Activated T-helper 2 cell treated with anti-CD3 and anti-CD28 coated beads, Interferon-gamma antibody, Interleukin-2, Interleukin-4, amounts not matched to agents 10 μg/mL and 5 μg/mL and 100 μg/mL, durations not matched to agents 14 hours and 24 hours and 36 hours (primary cell): ENCODE measurements around the gene BMI1. TPM values are rescaled to one million over a fixed set of nuclear protein-coding genes. Genes with fewer than 3 reads are reported as not detected.
"Not testable (repeated sequence)": the region's sequence is repeated elsewhere in the genome, so short reads cannot be mapped to it uniquely, and the experiment has no call there.

ENCODE experiments used
- DNase-seq: peaks from one replicate; pipeline ENCODE4 v3.0.0; 2021; ENCODE audit warnings: low spot score
- H3K27ac Mint-ChIP-seq: one replicate; pipeline ENCODE4 v1.8.0; 2021; ENCODE audit warnings: mixed read lengths
- H3K27me3 Mint-ChIP-seq: one replicate; pipeline ENCODE4 v1.8.0; 2021; ENCODE audit warnings: low read depth, mixed read lengths
- H3K36me3 Mint-ChIP-seq: one replicate; pipeline ENCODE4 v1.8.0; 2021; ENCODE audit warnings: low read depth, mixed read lengths
- H3K4me1 Mint-ChIP-seq: one replicate; pipeline ENCODE4 v1.8.0; 2021; ENCODE audit warnings: low read depth, mixed read lengths
- H3K4me3 Mint-ChIP-seq: one replicate; pipeline ENCODE4 v1.8.0; 2021; ENCODE audit warnings: low read depth, mild to moderate bottlenecking, moderate library complexity, mixed read lengths
- H3K9me3 Mint-ChIP-seq: one replicate; pipeline ENCODE4 v1.8.0; 2021; ENCODE audit warnings: mixed read lengths
- intact Hi-C: fragments of 100-400 bp; cut with micrococcal nuclease; formaldehyde crosslinking; loops from one replicate; pipeline ENCODE4 v1.15.1; 2023
- total RNA-seq: library from RNA; stranded (reverse); gene quantifications from 2 replicates; pipeline ENCODE4 v1.2.3, GENCODE V29; 2022

BMI1 gene
- 64.2 and 69.0 TPM in 2 replicates for total RNA-seq

- Mint-ChIP-seq H3K9me3 (no peaks in the 10 kb centered on the region), H3K27me3 (peaks cover 28% of the 10 kb centered on the region), H3K36me3 (peaks cover 55% of the 10 kb centered on the region), H3K4me3 (peak within 1 kb of the TSS; percentile 85), H3K4me1 (peaks cover 56% of the 10 kb centered on the region), H3K27ac (peak within 1 kb of the TSS; percentile 92)
- peak; percentile 45 for DNase-seq
- intact Hi-C loops: loop anchor here (1.0 to 5.0 kb wide), 4 partner anchors 91 to 392 kb away; partner anchors contain the start of genes DNAJC1 and PIP4K2A
These were observed at the start of gene BMI1 for GRCh38 chr10:22320591-22321155. BMI1 (plus strand) TSS chr10:22321099; CDS start chr10:22326450, 5,351 bp downstream.

DNA sequence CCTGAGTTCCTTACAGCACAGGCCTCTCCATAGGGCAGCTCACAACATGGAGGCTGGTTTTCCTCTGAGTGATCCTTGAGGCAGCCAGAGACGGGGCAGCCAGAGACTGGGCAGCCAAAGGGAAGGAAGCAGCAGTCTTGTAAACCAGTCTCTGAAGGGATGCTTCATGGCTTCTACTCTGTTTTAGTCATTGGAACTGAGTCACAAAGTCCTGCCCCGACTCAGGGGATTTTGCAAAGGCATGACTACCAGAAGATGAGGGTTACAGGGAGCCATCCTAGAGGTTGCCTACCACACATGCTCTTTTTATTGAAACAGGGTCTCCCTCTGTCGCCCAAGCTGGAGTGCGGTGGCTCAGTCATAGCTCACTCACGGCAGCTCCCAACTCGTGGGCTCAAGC is 49.1 kb upstream of the BMI1 start:
- no peaks in the 10 kb centered on the region for H3K36me3 Mint-ChIP-seq
- no peaks in the 10 kb centered on the region for H3K9me3 Mint-ChIP-seq
- no peak overlapping the region for H3K4me3 Mint-ChIP-seq
- no peaks in the 10 kb centered on the region for H3K4me1 Mint-ChIP-seq
- intact Hi-C loops: no loop called here
- peaks cover 13% of the 10 kb centered on the region for H3K27me3 Mint-ChIP-seq
- DNase-seq: no peak
- no peak overlapping the region for H3K27ac Mint-ChIP-seq

DNA sequence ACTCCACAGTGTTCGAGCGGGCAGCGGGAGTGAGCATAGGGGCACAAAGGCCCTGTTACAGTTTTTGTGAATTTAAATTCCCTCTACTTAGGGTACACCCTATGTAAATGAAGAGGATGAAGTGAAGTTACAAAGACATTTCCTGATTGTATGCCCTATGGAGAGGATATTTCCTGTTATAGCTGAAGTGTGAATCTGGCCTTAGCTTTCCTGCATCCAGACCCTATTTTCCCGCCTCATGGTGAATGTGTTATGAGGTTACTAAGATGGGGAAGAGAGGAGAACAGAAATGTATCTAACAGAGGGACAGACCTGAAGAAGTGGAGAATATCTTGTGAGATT is 42.5 kb upstream of the BMI1 start:
- Mint-ChIP-seq H3K27ac (no peak overlapping the region), H3K4me1 (no peaks in the 10 kb centered on the region), H3K4me3 (no peak overlapping the region), H3K27me3 (peaks cover 19% of the 10 kb centered on the region), H3K36me3 (no peaks in the 10 kb centered on the region), H3K9me3 (no peaks in the 10 kb centered on the region)
- intact Hi-C loops: no loop called here
- no peak for DNase-seq

DNA sequence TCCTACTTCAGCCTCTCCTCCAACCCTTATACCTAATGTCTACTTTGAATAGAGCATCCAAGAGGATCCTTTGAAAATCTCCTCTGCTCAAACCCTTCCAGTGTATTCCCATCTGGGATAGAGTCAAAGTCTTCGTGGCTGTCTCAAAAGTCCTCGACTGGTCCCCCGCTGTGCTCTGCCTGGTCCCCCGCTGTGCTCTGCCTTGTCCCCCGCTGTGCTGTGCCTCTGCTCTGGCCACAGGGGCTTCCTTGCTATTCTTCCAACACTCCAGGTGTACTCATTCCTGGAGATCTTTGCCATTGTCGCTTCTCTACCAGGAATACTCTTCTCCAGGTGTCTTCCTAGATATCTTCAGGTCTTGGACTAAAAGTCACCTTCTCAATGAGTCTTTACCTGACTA is 40.8 kb upstream of the BMI1 start:
- Mint-ChIP-seq H3K27ac (no peak overlapping the region), H3K9me3 (no peaks in the 10 kb centered on the region), H3K36me3 (no peaks in the 10 kb centered on the region)

GRCh38 chr10:22285130-22285529 is 35.8 kb upstream of the BMI1 start:
- Mint-ChIP-seq H3K4me1 (no peaks in the 10 kb centered on the region), H3K9me3 (no peaks in the 10 kb centered on the region), H3K27me3 (peaks cover 18% of the 10 kb centered on the region), H3K4me3 (no peak overlapping the region), H3K27ac (no peak overlapping the region), H3K36me3 (no peaks in the 10 kb centered on the region)
- no peak for DNase-seq
- intact Hi-C loops: no loop called here

More for the DNA sequence above, 40.8 kb upstream of the BMI1 start:
- Mint-ChIP-seq H3K27me3 (peaks cover 21% of the 10 kb centered on the region), H3K4me1 (no peaks in the 10 kb centered on the region), H3K4me3 (no peak overlapping the region)
- intact Hi-C loops: no loop called here
- DNase-seq: no peak

DNA sequence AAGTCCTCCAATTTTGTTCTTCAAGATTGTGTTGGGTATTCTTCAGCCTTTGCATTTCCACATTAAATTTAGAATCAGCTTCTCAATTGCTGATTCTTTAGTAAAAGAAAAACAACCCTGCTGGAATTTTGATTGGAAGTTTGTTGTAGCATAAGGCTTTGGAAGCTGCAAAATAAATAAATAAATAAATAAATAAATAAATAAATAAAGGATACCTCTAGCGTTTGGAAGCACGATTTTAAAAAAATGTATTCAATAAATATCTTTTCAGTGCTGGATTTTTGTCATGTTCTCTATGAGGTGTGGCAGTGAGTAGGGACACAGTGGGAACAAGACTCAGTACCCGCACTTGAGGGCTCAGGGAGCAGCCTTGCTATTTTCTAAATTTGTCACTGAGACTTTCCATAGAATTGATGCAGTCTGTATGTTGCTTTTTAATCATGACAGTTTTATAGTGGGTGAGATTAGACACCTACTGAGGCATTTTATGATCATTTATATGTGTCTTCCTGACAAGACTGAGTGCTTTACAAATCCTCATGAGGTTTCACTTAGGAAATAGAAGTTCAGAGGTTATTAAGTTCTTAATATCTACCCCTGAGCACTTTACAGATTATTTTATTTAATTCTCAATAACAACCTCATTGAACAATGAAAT is 27.0 kb upstream of the BMI1 start:
- no peaks in the 10 kb centered on the region for H3K9me3 Mint-ChIP-seq
- H3K4me1 Mint-ChIP-seq: no peaks in the 10 kb centered on the region
- H3K27ac Mint-ChIP-seq: no peak overlapping the region
- no peak for DNase-seq
- intact Hi-C loops: no loop called here
- H3K36me3 Mint-ChIP-seq: no peaks in the 10 kb centered on the region
- no peak overlapping the region for H3K4me3 Mint-ChIP-seq
- H3K27me3 Mint-ChIP-seq: peaks cover 6% of the 10 kb centered on the region

DNA sequence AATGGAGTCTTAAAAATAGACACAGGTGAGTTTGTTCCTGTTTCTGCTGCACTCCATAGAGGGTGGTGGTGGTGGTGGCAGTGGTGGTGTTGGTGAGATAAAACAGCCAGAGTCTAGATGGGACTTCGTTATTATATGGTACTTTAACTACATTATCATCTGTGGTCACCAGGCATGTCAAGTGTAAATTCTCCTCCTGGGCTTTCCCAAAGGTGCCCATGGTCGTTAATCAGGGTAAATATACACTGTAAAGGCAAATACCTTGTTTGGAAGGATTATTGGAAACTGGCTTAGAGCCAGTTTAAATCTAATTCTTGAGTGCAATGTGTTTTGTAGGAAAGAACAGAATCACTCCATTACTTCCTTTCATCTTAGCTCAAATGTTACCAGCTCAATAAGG is 26.2 kb upstream of the BMI1 start:
- no peak overlapping the region for H3K27ac Mint-ChIP-seq
- H3K4me3 Mint-ChIP-seq: no peak overlapping the region
- intact Hi-C loops: no loop called here
- peaks cover 4% of the 10 kb centered on the region for H3K27me3 Mint-ChIP-seq
- H3K36me3 Mint-ChIP-seq: no peaks in the 10 kb centered on the region
- H3K4me1 Mint-ChIP-seq: no peaks in the 10 kb centered on the region
- DNase-seq: no peak
- H3K9me3 Mint-ChIP-seq: no peaks in the 10 kb centered on the region

GRCh38 chr10:22301193-22301592 is 19.7 kb upstream of the BMI1 start:
- Mint-ChIP-seq H3K27me3 (no peaks in the 10 kb centered on the region), H3K36me3 (no peaks in the 10 kb centered on the region), H3K27ac (no peak overlapping the region), H3K4me1 (no peaks in the 10 kb centered on the region), H3K9me3 (peaks cover 7% of the 10 kb centered on the region), H3K4me3 (no peak overlapping the region)
- intact Hi-C loops: no loop called here
- no peak for DNase-seq

DNA sequence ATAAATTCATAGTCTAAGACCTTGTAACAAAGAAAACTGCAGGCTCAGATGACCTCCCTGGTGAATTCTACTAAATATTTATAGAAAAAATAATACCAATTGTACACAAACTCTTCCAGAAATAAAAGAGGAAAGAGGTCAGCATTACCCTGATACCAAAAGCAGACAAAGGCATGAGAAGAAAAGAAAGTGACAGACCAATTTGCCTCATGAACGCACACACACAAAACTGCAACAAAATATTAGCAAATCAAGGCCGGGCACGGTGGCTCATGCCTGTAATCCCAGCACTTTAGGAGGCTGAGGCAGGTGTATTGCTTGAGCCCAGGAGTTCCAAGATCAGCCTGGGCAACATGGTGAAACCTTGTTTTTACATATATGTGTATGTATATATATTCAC is 17.4 kb upstream of the BMI1 start:
- Mint-ChIP-seq H3K4me1 (peaks cover 4% of the 10 kb centered on the region), H3K27me3 (no peaks in the 10 kb centered on the region), H3K4me3 (no peak overlapping the region), H3K36me3 (no peaks in the 10 kb centered on the region), H3K9me3 (peaks cover 7% of the 10 kb centered on the region), H3K27ac (no peak overlapping the region)
- intact Hi-C loops: no loop called here
- DNase-seq: no peak

DNA sequence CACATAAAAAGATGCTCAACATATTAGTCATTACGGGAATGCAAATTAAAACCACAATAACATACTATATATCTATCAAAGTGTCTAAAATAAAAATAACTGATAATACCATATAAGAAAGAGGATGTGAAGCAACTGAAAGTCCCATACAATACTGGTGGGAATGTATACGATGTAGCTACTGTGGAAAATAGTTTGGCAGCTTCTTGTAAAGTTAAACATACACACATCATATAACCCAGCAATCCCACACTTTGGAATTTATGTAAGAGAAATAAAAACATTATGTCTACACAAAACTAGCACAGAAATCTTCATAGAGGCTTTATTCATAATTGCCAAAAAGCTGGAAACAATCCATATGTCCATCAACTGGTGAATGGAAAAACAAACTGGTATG is 15.2 kb upstream of the BMI1 start:
- peaks cover 12% of the 10 kb centered on the region for H3K4me1 Mint-ChIP-seq
- no peaks in the 10 kb centered on the region for H3K36me3 Mint-ChIP-seq
- H3K4me3 Mint-ChIP-seq: no peak overlapping the region
- H3K27me3 Mint-ChIP-seq: no peaks in the 10 kb centered on the region
- no peak for DNase-seq
- H3K9me3 Mint-ChIP-seq: peaks cover 7% of the 10 kb centered on the region
- H3K27ac Mint-ChIP-seq: no peak overlapping the region
- intact Hi-C loops: no loop called here

DNA sequence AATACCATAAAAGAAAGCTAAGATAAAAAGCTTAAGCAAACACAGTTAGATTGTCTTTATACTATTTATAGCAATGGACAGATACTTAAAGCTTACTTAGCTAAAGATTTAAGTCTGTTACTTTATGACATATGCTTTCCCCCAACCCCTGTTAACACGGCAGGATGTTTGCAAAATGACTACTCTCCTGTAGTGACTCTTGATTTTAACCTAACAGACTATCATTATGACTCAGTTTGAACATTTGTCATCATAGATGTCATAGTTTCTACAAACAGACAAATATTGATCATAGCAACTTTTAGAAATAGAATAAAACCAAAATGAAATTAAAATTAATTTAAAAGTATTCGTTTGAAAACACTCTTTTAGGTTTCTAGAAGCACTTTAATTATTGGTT is 12.5 kb upstream of the BMI1 start:
- Mint-ChIP-seq H3K9me3 (peaks cover 7% of the 10 kb centered on the region), H3K27ac (no peak overlapping the region), H3K36me3 (no peaks in the 10 kb centered on the region), H3K4me3 (no peak overlapping the region), H3K27me3 (no peaks in the 10 kb centered on the region), H3K4me1 (peaks cover 17% of the 10 kb centered on the region)
- peak; percentile 34 for DNase-seq
- intact Hi-C loops: loop anchor here (1.0 kb wide), 3 partner anchors 8 to 61 kb away; partner anchors contain the start of gene COMMD3

DNA sequence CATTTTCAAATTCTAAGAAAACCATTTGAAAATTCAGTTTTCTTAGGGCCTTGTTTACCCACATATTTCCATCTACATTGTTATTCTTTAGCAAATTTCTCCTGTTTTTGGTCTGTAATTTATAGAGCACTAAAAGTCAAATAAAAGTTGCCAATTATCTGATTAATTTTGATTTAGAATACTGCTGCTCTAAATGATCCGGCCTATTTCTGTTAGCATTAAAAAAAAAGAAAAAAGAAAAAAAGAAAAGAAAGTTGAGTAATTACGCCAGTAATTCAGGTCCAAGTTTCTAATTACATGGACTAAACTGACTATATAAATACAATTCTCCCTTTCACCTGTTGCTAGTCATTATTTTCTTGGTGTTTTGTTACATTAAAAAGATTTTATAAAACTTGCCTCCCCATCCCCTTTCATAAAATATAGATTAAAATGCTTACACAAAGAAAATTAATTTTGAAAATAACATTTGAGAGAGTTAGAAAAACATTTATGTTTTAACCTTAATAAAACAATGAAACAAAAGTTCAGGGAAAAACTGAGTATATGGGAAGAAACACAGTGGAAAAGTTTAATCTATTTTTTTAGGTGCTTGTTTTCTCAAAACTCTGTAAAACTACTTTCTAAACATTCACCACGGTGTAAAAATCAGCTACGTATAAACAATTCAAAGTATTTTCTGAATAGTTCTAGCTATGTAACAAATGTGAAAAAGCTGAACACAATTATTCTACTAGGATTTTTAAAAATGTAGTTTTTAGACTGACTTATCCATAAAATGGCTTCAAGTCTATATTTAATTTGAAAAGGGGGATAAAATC is 11.5 kb upstream of the BMI1 start:
- Mint-ChIP-seq H3K27ac (peak overlapping the region; percentile 69), H3K4me1 (peaks cover 17% of the 10 kb centered on the region), H3K27me3 (no peaks in the 10 kb centered on the region), H3K36me3 (no peaks in the 10 kb centered on the region), H3K4me3 (no peak overlapping the region), H3K9me3 (peaks cover 2% of the 10 kb centered on the region)
- no peak for DNase-seq
- intact Hi-C loops: no loop called here

GRCh38 chr10:22310012-22310411 is 10.9 kb upstream of the BMI1 start:
- not testable (repeated sequence) for DNase-seq, H3K36me3 Mint-ChIP-seq, H3K4me3 Mint-ChIP-seq, H3K27me3 Mint-ChIP-seq, H3K9me3 Mint-ChIP-seq
- intact Hi-C loops: loop anchor here (10.0 kb wide), 1 partner anchor 375 kb away; no protein-coding TSS in a partner anchor
- peak overlapping the region; percentile 69 for H3K27ac Mint-ChIP-seq
- peaks cover 21% of the 10 kb centered on the region for H3K4me1 Mint-ChIP-seq
